T-helper 2 cell treated with Interferon-gamma antibody and Interleukin-4, amounts not matched to agents 100 ng/mL and 5 ng/mL, for 36 hours (primary cell): ENCODE measurements around the gene ARID3A. TPM values are rescaled to one million over a fixed set of nuclear protein-coding genes. Genes with fewer than 3 reads are reported as not detected.

Experiments used
- intact Hi-C: fragments of 100-400 bp; cut with micrococcal nuclease; formaldehyde crosslinking; loops from one replicate; pipeline ENCODE4 v1.15.1; 2023
- total RNA-seq: library from RNA; stranded (reverse); gene quantifications from 2 replicates; pipeline ENCODE4 v1.2.3, GENCODE V29; 2022

ARID3A gene
- total RNA-seq, 1 donor from 2014 or later, result 26.8 TPM

DNA sequence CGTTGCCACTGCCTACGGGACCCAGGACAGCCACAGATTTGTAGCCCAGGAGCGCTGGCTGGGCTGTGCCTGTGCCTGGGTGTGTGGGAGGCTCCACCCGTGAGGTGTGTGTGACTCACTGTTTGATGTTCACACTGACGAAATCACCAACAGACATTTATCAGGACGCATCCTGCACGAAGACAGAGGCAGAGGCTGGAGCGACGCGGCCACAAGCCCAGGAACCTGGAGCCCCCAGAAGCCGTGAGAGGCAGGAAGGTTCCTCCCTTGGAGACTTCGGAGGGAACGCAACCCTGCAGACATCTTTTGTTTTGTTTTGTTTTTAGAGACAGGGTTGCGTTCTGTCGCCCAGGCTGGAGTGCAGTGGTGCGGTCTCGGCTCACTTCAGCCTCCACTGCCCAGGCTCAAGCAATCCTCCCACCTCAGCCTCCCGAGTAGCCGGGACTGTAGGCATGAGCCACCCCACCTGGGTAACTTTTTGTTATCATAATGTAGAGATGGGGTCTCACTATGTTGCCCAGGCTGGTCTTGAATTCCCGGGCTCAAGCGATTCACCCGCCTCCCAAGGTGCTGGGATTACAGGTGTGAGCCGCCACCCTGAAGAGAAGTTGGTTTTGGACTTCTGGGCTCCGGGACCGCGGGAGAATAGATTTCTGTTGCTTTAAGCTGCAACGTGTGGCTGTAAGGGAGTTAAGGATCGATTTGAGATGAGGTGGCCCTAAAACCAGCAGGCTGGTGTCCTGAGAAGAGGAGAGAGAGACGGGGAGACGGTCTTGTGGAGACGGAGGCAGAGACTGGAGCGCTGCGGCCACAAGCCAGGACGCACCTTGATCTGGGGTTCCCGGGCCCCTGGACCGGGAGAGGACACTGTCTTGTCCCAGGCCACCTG, 33.4 kb downstream of the ARID3A start:
- intact Hi-C loops, result no loop called here

DNA sequence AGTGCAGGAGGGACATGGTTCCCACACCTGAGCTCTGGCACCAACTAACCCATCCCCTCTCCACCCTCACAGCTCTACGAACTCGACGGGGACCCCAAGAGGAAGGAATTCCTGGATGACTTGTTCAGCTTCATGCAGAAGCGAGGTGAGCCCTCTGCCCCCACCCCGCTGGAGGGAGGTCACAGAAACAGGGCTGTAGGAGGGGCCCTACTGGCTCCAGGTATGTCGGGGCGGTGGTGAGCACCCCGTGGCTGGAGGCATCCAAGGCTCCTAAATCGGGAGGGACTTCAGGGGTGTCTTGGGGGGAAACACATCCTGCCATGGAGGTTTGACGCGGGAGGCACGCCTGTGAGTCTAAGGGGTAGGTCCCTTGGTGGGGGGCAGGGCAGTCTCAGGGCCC, 34.2 kb downstream of the ARID3A start:
- intact Hi-C loops, result no loop called here

DNA sequence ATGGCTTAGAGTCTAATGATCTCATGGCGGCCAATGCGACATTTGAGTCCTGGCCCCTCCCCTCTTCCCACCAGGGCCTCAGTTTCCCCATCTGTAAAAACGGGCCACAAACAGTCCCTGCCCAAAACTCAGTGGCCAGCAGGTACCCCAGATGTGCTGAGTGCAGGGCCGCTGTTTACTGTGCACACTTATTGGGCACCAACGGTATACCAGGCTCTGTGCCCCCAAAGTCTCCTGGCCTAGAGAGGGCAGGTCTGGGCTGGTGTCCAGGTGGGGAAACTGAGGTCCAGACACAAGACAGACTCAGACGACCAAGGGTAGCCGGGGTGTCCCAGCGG, 34.7 kb downstream of the ARID3A start:
- intact Hi-C loops, result no loop called here

DNA sequence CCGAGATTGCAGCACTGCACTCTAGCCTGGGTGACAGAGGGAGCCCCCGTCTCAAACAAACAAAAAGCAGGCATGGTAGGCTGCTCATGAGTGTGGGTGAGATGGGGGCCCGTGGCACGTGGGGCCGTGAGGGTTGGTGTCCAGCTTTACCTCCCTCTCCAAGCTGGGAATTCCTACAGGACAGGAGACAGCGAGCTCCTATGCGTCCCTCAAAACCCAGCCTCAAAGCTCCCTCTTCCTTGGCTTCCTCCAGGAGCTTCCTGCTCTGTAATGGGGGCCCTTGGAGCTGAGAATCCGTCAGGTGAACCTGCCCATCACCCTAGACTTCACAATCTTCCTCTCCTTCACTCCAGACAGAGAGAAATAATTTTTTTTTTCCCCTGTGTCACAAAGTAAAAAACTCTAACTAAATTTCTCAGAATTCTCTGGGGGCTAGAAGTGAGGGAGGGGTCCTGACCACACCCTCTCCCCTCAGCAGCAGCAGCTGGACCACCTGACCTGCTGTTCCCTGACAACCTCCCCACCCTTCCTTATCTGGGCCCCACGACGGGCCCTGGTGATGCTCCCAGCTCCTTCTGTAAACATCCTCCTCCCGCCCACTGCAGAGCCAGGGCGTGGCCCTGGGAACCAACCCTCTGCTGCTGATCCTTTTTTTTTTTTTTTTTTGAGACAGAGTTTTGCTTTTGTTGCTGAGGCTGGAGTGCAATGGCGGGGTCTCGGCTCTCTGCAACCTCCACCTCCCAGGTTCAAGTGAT, 36.2 kb downstream of the ARID3A start:
- intact Hi-C loops, result no loop called here

DNA sequence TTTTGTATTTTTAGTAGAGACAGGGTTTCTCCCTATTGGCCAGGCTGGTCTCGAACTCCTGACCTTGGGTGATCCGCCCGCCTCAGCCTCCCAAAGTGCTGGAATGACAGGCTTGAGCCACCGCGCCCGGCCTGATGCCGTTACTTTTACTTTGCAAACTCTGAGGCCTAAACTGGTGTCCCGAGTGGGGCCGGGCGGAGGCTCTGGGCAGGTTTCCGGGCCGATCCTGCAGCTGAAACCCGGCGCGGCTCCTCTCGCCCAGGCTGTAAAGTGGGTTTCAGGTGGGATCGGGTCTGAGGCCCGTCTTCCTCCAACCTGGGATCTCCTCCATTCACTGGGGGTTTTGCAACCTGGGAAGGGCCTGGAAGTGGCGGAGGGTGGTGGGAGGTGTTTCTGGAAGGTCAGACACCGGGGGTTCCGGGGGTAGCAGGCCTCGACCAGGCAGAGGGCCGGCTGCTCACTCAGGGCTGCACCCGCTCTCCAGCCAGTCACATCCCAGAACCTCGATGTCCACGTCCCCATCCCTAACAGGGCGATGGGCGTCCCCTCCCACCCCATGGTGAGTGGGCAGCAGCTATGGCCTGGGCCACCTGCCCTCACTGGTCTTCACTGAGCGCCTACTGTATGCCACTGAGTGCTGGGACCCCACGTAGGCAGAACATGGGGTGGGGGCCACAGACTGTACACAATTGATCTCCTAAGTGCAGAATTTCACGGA, 37.0 kb downstream of the ARID3A start:
- intact Hi-C loops, result no loop called here

DNA sequence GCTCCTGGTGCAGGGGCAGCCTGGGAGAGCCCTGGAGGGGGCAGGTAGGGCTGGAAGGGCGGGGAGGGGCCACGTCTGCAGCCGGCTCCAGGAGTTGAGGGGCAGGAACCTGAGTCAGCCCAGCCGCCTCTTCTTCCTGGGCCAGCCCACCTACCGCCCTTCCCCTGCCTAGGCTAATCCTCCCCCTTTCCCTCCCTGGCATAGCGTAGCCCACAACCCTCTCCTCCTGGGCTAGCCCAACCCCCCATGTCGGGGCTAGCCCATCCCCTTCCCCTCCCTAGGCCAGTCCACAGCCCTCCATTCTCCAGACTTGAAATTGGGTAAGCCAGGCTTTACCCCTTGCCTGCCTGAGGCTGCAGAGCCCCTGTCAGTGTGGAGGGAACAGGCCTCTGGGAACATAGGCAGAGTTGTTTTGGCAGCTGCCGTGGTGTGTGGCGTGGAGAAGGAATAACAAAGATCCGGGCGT, 37.7 kb downstream of the ARID3A start:
- intact Hi-C loops, result no loop called here

DNA sequence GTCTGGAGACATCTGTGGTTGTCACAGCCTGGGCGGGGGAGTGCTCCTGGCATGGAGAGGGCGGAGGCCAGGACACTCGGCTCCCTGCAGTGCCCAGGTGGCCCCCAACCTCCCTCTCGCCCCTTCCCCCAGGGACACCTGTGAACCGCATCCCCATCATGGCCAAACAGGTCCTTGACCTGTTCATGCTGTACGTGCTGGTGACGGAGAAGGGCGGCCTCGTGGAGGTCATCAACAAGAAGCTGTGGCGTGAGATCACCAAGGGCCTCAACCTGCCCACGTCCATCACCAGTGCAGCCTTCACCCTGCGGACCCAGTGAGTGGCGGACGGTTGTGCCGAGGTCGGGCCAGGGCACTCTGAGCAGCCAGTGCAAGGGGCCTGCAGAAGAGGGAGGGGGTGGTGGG, 38.3 kb downstream of the ARID3A start:
- intact Hi-C loops, result no loop called here

DNA sequence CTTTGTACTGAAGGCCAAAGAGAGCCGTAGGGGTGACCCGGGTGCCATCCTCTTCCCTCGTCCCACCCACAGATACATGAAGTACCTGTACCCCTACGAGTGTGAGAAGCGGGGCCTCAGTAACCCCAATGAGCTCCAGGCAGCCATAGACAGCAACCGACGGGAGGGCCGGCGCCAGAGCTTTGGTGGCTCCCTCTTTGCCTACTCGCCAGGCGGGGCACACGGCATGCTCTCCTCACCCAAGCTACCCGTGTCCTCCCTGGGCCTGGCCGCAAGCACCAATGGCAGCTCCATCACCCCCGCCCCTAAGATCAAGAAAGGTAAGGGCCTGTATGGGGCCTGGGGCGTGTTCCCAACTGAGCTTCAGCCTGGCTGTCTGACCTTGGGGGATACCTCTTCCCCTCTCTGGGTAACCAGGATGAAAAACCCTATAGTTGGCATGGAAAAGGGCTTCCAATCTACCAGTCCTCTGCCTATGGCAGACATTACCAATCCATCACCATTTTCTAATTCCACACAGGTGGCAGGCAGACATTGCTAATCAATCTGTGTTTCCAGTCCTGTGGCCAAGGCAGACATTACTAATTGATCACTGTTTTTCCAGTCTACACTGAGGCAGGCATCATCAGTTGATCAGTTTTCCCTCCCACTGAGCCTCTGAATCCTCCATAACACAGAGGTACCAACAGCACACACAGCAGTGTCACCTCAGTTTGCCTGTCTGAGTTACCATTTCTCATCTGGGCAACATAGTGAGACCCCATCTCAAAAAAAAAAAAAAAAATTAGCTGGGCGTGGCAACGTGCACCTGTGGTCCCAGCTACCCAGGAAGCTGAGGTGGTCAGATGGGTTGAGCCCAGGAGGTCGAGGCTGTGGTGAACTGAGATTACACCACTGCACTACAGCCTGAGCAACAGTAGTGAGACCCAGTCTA, 39.2 kb downstream of the ARID3A start:
- intact Hi-C loops, result loop anchor here (5.0 kb wide), 1 partner anchor 38 kb away; the partner anchor contains the start of gene ARID3A

DNA sequence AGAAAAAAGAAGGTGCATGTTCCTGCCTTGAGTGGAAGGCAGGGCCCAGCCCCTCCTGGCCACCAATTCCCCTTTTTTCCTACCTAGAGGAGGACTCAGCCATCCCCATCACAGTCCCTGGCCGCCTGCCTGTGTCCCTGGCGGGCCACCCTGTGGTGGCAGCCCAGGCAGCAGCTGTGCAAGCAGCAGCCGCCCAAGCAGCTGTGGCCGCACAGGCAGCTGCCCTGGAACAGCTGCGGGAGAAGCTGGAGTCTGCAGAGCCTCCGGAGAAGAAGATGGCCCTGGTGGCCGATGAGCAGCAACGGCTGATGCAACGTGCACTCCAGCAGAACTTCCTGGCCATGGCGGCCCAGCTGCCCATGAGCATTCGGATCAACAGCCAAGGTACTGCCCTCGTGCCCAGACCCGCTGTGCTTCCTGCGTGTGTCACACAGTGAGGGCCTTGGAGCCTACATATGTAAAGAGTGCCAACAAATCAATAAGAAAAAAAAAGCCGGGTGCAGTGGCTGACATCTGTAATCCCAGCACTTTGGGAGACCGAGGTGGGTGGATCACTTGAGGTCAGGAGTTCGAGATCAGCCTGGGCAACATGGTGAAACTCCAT, 40.8 kb downstream of the ARID3A start:
- intact Hi-C loops, result loop anchor here (5.0 kb wide), 1 partner anchor 39 kb away; the partner anchor contains the start of gene ARID3A

DNA sequence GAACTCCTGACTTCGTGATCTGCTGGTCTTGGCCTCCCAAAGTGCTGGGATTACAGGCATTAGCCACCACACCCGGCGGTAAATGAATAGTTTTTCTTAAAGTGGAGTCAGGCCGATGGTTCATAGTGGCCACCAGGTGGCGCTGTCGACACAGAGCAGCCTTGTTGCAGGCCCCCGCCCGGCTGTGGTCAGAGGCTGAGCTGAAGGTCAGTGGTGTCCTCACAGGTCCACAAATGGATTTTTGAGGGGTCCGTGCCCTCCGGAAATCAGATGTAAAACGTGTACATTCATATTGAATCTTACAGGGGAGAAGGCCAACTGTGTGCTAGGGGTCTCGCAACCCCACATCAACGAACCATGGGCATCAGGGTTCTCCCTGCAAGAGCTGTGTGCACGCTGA, 44.9 kb downstream of the ARID3A start:
- intact Hi-C loops, result no loop called here

DNA sequence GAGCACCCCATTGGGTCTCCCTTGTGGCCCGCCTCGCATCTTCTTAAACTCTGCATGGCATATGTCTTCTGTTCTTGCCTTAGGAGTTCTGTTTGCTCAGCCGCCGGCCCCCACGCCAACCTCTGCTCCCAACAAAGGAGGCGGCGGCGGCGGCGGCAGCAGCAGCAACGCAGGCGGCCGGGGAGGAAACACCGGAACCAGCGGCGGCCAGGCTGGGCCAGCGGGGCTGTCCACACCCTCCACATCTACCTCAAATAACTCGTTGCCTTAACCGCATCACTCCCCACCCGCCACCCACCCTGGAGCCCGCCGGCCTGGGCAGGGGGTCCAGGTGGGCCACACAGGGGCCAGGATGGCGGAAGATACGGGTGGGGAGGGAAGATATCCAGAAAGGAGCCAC, 46.0 kb downstream of the ARID3A start:
- intact Hi-C loops, result no loop called here

DNA sequence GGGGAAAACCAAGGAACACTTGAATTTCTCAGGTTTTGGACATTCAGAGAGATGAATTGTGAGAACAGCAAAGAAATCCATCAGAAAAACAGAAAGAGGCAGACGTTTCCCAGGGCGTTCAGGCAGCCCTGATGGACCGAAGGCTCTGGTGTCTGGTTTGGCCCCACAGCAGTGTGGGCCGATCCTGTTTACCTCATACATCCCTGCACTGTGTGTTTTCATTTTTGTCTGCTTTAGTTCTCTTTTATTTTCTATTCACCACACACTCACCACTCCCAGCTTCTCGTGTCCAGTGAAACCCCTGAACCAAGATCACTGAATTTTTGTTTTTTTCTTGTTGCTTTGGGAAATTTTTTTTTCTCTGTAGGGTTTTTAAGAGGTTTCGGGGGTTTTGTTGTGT, 46.4 kb downstream of the ARID3A start:
- intact Hi-C loops, result no loop called here

DNA sequence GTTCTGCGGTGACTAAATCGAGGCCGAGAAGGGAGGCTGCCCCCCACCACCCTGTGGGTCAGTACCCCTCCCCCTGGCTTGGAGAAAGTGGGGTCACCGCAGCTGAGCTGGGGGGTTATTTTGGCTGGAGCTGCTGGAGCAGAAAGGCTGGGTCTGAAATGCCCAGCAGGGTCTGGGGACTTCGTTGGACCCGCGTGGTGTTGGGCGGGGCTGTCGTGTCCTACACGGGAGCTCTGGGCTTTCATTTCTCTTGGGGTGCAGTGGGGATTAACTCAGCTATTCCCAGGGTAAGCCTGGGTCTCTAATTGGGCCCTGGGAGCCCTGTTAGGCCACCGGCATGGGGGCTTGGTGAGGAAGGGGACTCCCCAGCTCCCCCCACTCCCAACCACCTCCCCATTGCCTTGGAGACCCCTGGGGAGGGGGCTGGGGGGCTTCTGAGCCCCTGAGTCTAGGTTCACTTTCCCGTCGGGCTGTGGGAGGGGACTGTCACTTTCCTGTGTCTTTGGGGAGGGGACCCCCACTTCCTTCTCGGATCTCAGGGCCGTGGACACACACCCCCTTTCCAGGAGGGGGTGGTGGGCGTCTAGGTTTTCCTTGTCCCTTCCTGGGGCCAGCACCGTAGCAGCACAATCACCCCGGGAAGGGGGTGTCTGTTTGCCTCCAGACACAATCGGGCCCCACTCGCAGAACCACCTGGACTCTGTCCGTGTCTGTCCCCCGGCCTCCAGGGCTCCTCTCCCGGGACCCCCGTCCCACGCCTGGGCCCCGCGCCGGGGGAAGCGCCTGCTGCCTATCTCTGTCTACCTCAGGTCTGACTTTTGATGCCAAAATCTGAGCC, 48.1 kb downstream of the ARID3A start:
- intact Hi-C loops, result no loop called here

DNA sequence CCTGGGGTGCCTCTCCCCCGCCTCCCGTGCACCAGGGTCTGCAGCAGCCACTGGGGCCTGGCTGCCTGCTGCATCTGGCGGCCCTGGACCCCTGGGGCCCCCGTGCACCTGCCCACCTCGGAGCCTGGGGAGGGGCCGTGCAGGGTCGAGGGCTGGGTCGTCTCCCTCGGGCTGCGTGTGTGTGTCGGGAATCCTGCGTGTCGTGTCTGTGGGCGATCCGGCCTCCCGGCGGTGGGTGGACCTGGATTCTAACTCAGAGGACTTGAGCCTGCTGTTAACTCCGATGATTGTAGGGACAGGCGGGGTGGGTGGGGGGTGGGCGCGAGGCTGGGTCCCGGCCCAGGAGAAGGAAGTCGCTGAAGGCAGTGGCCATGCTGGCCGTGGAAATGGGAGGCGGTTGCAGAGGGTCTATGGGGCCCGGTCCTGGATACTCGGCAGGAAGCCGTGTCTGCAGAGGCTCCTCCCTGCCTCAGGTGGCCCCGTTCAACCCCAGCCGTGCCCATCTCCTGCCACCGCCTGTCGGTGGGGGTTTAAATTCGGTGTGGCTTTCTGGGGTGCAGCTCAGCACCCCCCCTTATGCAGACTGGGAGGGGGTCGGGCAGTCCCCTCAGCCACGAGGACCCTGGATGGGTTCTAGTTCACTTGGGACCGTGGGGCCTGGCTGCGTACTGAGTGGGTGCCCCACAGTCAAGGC, 48.9 kb downstream of the ARID3A start:
- intact Hi-C loops, result no loop called here

DNA sequence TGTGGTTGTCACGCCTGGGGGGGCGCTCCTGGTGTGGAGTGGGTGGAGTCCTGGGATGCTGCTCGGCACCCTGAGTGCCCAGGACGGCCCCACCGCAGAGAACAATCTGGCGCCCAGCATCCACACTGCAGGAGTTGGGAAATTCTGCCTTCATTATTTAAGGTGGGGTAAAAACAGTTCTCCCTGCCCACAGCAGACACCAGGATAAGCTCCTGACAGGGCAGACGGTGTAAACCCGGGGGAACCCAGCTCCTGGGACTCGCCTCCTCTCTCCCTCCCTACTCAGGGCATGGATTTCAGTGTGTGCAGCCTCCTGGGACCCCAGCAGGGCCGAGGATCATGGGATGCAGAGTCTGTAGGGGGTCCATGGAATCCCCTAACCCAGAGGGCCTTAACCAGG, 50.6 kb downstream of the ARID3A start:
- intact Hi-C loops, result no loop called here

DNA sequence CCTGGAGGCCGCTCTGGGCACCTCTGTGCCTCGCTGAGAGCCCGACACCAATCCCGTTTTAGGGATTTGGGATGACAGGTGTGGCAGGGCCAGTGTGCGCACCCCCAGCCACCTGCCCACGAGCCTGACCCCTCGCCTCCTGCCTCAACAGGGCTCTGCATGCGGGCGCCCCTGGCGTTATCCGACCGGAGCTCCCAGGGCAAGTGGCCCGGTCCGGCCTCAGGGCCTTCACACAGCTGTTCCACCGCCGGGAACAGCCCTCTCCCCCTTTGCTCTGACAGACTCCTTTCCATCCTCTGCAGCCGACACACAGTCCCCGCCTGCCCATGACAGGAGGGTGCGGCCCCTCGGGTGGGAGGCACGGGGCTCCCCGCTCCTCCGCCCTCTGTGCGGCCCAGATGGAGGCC, 51.2 kb downstream of the ARID3A start:
- intact Hi-C loops, result no loop called here

DNA sequence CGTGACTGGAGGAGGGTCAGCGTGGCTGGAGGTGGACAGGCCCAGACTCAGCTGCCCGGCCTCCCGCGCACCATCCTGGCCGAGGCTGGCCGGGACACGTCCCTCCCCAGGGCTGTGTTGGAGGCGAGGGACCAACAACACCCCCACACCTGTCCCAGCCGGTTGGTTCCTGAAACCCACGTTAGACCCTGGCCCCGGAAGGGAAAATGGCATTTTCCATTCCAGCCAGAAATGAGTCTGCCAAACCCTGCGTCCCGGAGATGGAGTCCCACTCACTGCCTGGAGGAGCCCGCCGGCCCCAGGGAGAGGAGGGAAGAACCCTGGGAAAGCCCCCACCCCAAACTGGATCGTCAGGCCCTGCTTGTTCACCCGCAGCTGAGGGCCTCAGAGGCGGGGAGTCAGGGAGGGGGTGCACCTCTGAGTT, 53.5 kb downstream of the ARID3A start:
- intact Hi-C loops, result no loop called here

DNA sequence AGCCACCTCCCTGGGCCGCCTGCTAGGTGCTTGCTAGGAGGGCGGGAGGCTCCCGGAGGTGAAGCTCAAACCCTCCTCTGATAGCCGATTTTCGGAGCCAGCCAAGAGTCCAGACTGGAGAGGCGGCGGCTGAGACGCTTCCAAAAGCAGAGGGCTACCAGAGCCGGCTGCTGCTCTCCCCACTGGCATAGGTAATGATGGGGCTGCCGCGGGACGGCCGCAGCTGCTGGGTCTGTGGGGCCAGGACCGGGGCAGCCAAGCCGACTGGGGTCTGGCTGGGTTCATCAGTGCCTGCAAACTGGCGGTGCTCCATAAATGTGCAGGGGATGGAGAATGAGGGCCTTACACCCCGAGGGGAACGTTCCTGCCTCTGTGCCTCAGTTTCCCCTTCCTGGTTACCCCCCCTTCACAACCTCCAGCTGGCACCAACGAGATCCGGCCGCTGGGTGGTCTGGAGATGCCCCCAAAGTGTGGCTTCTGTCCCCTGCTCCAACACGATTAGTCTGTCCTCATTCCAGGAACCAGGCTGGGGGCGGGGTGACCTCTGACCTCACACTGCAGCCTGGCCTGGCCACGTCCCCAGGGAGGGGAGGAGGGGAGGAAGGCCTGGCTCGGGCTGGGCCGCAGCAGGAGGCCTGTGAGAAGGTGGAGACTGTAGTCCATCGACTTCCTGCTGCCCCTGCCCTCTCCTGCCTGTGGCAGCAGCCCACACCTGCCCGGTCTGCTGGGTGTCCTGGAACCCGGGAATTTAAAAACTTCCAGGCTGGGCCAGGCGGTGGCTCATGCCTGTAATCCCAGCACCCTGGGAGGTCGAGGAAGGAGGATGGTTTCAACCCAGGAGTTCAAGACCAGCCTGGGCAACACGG, 54.5 kb downstream of the ARID3A start:
- intact Hi-C loops, result no loop called here
